ENCODE measurements around the gene NGRN.
"Not testable (repeated sequence)": the region's sequence is repeated elsewhere in the genome, so short reads cannot be mapped to it uniquely, and the experiment has no call there.

NGRN gene

GRCh38 chr15:90286678-90287077, 21.2 kb downstream of the NGRN start:
- FAIRE-seq = no peak

DNA sequence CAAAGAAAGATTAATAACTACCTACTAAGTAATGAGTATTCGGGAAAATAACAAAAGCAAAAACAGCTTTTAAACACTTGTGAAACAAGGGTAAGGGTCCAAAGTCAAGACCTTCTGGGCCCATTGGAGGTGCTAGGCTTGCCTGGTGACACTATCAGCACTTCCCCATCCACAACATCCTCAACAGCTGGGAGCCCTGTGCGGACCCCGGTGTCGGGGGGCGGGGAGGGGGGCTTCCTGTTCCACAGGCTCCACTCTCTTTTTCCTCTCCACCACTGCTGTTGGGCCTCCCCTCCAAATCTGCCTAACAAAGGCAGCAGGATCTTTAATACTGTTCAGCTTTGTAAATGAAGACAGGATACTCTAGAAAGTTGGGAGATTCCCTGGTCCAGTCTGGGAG, 21.6 kb downstream of the NGRN start:
- FAIRE-seq = no peak

DNA sequence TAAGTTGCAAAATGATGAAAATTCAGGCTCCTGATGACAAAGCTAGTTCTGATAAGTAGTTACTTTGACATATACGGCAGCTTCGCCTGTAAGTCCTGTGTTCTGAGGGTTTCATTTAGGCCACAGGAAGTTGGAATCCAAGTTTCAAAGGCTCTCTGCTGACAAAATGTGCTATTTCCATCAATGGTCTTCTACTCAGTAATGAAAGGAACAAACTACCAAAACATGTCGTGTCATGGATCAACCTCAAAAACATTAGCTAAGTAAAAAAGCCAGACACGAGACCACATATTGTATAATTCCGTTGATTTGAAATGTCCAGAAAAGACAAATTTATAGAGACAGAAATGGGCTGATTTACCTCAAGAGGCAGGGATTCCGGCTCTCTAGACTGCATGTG, 22.5 kb downstream of the NGRN start:
- FAIRE-seq = no peak

- no peak for FAIRE-seq
Observed at GRCh38 chr15:90291679-90292356, 26.3 kb downstream of the NGRN start.

GRCh38 chr15:90293040-90293810, 27.8 kb downstream of the NGRN start:
- peak; percentile 17 for FAIRE-seq

GRCh38 chr15:90294159-90294558, 28.7 kb downstream of the NGRN start:
- no peak for FAIRE-seq

DNA sequence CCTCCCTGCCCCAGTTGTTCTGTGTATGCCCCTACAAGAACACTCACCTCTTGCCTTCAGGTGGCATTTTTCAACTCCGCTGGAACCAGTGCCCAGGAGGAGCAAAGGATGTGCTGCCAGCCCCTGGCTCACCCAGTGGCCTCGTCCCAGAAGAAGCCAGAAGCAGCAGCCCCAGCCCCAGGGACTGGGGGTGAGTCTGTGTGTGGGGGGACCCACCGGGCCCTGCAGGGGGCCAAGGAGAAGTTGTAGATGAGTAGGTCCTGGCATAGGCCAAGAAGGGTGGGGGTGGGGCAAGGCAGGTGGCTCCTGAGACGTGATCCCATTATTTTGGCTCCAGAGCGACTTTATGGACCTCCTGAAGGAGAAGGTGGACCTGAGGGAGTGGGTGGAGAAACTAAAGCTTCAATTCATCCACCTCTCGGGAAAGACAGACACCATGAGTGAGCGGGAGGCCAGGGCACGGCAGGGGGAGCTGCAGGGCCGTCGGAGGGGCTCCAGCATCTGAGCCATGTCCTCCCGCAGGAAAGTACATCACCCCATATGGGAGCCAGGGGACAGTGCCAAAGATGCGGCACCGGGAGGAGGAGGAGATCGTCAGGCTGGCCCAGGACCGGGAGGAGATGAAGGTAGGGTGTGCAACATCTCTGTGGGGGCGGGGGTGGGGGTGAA, 29.3 kb downstream of the NGRN start:
- FAIRE-seq = no peak

DNA sequence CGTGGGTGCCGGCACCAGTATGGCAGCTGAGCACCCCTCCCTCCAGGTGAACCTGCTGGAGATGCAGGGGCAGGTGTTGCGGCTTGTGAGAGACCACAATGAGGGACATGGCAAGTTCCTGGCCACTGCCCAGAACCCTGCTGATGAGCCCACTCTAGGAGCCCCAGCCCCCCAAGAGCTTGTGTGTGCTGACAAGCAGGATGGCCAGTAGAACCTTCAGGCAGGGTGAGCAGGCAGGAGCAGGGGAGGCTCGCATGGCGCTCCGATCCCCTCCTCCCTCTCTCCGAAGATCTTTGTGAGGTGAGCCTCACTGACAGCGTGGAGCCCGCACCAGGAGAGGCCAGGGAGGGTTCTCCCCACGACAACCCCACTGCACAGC, 29.8 kb downstream of the NGRN start:
- no peak for FAIRE-seq

DNA sequence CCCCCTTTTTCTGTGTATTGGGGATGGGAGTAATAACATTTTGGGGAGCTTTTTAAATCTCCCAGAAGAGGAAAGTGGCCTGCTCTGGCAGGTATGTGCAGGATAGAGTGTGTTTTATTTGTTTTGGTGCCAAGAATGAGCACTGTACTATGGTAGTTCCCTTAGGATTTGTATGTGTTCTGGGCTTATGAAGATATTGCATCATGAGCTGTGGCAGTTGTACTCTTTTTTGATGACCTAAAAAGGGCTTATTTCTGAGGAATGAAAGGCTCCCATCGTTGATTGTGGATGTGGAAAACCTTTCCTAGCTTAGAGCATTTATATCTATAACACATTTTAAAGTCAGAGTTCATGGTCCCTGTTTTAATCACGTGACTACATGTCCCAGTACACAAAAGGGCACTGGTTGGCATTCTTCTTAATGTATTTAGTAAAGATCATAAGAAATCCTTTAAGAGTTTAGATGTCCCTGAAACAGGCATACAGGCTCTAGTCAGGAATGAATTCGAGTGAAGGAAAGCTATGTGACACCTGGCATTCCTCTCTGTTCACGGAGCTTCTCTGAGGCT, 30.9 kb downstream of the NGRN start:
- not testable (repeated sequence) for FAIRE-seq

DNA sequence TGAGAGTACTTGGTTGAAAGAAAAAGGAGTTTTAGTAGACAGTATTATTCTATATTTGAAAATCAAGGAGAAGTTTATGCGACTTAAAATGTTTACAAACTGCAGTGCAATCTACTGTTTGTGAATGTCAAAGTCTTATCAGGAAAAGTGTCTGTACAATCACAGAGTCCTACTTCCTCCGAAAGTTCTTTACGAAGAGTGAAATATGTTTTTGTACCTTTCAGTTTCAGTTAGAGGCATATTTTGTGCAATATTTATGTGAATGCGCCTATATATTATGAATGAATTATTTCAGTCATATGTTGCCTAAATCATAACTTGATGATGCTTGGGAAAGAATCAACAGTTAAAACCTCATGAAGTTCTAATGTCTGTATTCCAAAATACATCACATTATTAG, 31.5 kb downstream of the NGRN start:
- FAIRE-seq = no peak

DNA sequence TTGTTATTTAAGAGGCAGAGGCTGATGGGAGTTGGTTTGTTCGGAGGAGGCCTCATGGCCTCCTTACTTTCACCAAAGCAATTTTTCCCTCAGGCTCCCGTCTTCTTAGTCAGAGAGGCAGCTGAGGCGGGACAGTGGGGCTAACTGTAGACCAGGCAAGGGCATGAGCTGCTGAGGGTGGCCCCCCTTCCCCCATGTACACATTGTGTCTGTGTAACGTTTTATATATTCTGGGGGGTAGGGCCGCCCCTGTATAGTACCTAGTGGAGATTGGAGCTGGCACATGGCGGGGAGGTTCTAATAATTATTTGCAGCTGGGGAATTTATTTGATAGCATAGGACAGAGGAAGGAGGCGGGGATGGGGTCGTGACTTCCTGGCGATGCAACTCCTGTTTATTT, 35.1 kb downstream of the NGRN start:
- no peak for FAIRE-seq

DNA sequence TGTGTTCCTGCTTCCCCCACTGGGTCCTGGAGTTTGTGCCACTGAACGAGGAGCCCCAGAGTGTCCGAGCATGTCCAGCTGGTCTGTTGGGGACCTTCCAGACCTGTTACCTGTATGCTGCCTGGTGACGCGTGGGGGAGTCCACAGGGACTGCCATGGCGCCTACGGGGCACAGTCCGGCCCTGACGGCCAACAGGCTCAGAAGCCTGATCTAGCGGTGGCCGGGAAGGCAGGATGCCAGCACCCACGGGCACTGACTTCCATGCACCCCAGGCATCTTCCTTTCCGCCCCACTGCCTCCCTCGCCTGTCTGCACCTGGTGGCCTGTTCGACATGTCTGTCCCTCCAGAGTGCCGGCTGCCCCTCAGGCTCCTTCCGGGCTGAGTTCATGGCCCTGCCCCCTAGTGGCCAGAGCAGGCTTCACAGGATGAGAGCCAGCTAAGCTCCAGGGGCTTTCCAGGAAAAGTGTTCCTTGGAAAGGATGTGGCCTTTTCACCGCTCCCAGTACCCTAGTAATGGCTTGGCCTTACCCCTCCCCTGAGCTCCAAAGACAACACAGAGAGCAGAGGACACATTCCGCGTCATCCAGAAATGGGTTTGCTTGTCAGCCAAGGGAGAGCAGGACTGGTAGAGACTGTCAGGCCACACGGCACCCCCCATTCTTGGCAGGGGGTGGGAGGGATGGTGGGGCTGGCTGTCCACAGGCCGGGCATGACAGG, 35.7 kb downstream of the NGRN start:
- FAIRE-seq = no peak

DNA sequence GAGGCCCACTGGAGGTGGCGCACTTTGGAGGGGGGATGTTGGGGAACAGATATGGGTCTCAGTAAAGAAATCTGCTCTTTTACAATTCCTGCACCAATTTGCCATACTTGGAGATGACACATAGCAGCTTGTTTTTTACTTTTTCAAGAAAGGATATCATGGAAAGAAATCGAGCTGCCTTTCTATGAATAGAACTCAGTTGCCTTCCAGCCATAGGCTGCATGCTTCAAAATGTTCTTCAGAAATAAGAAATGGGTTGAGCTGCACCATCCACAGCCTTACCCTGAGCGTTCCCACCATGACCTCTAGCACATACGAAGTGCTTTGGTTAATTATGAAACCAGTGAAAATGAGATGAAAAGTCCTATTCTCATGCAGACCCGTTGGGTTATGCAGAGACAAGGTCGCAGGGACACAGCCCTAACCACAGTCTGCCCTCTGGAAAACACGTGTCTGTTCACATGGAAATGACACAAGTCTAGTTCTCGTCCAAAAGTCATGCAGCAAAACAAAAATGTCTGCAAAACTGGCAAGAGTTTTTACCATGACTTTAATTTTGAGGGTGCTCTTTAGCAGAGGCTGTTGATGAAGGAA, 36.3 kb downstream of the NGRN start:
- FAIRE-seq = no peak

GRCh38 chr15:90305355-90305754, 39.9 kb downstream of the NGRN start:
- not testable (repeated sequence) for FAIRE-seq

GRCh38 chr15:90305932-90306331, 40.5 kb downstream of the NGRN start:
- no peak for FAIRE-seq

- no peak for FAIRE-seq
Observed at GRCh38 chr15:90306560-90306959, 41.1 kb downstream of the NGRN start.

- FAIRE-seq = no peak
Observed at GRCh38 chr15:90307661-90308060, 42.2 kb downstream of the NGRN start.

DNA sequence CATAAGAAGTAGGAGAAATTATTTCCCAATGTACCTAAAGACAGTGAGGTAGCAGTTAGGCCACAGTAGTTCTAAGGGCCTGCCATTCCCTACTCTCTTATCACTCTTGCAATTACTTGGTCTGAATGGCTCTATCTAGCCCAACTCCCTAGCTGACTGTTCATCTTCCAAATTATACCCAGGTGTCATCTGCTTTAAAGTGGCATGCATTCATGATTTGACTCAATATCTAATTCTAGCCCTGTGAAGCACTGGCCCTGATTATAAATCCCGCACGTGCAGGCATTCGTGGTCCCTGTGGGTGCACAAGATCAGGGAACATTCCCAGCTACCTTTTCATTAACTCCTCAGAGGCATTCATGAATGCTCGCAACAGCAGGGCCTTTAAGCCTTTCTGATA, 43.5 kb downstream of the NGRN start:
- no peak for FAIRE-seq

- FAIRE-seq = no peak
Observed at GRCh38 chr15:90315278-90315982, 50.0 kb downstream of the NGRN start.

DNA sequence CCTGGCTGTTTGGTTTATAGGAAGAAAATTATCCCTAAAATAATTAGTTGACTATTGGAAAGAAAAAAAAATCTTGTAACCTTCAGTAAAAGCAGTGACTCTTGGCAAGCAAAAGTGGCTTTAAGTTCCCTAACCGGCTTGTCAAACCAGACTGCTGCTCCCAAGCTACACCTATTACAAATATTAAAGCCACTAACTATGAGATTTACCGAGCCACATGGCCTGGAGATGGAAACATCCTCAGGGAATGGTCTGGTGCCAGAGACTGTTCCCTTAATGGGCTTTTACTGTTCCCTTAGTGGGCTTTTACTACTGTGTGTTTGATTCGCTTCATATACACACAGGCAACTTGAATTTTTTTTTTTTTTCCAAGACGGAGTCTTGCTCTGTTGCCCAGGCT, 50.7 kb downstream of the NGRN start:
- FAIRE-seq = no peak

GRCh38 chr15:90318591-90318990, 53.1 kb downstream of the NGRN start:
- FAIRE-seq = no peak

Measured in islet of Langerhans (tissue), 1 donor.